HG03469 (cell line): ENCODE data around the gene ZNF467.

Experiments used
- ATAC-seq: cut with Tn5 transposase; IDR thresholded peaks from one replicate; pipeline ENCODE4 v1.9.1; 2021; ENCODE audit warnings: mild to moderate bottlenecking, moderate library complexity, moderate number of reproducible peaks; ENCODE audit not compliant: unreplicated experiment

Gene ZNF467

GRCh38 chr7:149787428-149788299 lies 14.3 kb upstream of the ZNF467 start:
- ATAC-seq: no peak

DNA sequence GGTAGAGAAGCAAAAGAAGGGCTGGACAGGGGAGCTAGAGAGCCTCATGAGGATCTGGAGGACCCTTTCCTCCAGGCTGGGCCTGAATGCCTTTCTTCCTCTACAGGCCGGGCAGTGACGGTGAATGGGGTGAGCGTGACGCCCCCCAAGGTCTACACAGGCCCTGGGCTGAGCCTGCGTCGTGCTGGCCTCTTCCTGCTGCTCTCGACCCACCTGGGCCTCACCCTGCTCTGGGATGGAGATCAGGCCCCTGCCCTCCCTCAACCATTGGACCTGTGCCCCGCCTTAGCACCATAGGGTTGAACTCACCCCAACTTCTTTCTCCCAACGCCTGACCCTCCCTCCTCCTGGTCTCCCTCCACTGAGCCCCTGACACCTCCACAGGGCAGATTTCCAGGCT lies 12.6 kb upstream of the ZNF467 start:
- ATAC-seq: no peak

GRCh38 chr7:149785402-149785801 lies 12.0 kb upstream of the ZNF467 start:
- no peak for ATAC-seq

DNA sequence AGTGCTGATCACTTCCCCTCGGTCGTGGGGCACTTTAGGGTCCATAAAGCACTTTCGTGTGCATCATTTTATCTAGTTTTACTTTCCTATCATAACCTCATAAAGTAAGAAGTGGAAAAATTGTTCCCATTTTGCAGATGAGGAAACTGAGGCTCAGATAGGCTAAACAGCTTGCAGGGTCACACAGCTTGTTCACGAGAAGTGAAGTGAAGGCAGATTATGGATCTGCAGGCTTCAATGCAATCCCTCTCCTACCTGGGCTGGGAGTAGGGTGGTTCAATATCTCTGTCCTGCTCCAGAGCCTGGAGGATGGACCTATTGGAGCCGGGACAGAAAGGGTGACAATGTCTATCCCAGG lies 10.8 kb upstream of the ZNF467 start:
- ATAC-seq: no peak

- no peak for ATAC-seq
Observed at GRCh38 chr7:149783386-149784250, 10.2 kb upstream of the ZNF467 start.

- ATAC-seq: no peak
Observed at GRCh38 chr7:149782682-149783345, 9.4 kb upstream of the ZNF467 start.

- ATAC-seq: no peak
Observed at GRCh38 chr7:149781921-149782320, 8.5 kb upstream of the ZNF467 start.

- ATAC-seq: no peak
Observed at GRCh38 chr7:149780636-149781419, 7.4 kb upstream of the ZNF467 start.

DNA sequence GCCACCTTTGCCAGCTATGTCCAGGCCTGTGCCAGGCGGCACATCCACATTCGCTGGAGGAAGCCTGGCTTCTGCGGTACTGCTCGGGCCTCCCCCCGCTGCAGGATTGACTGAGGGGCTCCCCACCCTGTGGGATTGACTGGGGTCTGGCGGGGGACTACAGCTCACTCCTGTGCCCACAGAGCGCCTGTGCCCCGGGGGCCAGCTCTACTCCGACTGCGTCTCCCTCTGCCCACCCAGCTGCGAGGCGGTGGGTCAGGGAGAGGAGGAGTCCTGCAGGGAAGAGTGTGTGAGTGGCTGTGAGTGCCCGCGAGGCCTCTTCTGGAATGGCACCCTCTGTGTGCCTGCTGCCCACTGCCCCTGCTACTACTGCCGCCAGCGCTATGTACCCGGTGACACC lies 6.7 kb upstream of the ZNF467 start:
- ATAC-seq: no peak

DNA sequence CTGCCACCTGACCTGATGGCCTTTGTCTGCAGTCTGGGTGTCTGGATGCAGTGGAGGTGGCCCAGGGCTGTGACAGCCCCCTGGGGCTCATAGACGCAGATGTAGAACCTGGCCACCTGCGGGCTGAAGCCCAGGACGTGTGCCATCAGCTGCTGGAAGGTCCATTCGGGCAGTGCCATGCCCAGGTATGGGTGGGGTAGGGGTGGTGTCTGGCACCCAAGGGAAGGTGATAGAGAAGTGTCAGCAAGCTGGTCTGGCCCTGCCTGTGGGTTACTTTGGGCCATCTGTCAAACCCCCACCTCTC lies 6.1 kb upstream of the ZNF467 start:
- no peak for ATAC-seq

GRCh38 chr7:149778696-149779501 lies 5.5 kb upstream of the ZNF467 start:
- ATAC-seq: no peak

DNA sequence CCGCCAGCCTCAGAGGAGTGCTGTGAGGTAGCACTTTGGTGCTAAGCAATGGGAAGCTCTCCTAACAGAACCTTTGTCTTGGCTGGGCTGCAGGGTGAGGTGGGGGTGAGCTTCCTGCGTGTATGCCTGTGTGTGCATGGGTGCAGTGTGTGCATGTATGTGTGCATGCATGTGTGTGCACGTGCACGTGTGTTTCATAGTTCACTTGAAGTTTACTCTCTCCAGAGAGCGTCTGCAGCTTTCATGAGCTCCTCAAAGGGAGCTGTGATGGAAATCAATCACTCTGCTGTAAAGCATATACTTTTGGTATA lies 4.9 kb upstream of the ZNF467 start:
- ATAC-seq: no peak

GRCh38 chr7:149777551-149778326 lies 4.4 kb upstream of the ZNF467 start:
- ATAC-seq: no peak

DNA sequence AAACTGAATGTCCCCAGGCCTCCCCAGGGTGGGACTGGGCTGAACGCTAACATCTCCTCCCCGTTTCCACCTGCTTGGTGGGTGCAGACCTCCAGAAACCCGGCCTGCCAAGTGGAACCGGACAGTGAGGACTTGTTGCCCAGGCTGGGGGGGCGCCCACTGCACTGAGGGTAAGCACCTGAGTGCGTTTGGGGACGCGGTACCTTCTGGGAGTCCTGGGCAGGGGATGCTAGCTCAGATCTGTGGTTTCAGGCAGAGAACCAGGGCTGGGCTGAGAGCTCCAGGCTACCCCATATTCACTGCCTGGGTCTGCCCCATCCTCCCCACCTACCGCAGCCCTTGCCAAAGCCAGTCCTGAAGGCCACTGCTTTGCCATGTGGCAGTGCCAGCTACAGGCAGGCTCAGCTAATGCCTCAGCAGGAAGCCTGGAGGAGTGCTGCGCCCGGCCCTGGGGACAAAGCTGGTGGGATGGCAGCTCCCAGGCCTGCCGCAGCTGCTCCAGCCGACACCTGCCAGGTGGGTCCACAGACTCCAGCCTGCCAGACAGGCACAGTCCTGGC lies 3.5 kb upstream of the ZNF467 start:
- ATAC-seq: no peak

GRCh38 chr7:149776289-149776688 lies 2.9 kb upstream of the ZNF467 start:
- no peak for ATAC-seq

GRCh38 chr7:149775176-149775556 lies 1.8 kb upstream of the ZNF467 start:
- no peak for ATAC-seq

- no peak for ATAC-seq
Observed at GRCh38 chr7:149774237-149775175, 1.1 kb upstream of the ZNF467 start.

GRCh38 chr7:149772956-149773434 lies 393 bp downstream of the ZNF467 start:
- no peak for ATAC-seq
